Cardiac septum (tissue), 1 donor: Measurements from ENCODE around the gene ZCCHC10. TPM values are rescaled to one million over a fixed set of nuclear protein-coding genes. Genes with fewer than 3 reads are reported as not detected.

Source experiments
- DNase-seq: peaks from one replicate; pipeline ENCODE4 v3.0.0-alpha.2; 2020; ENCODE audit warnings: low spot score
- intact Hi-C: fragments of 100-400 bp; cut with DNase I; formaldehyde crosslinking; loops from one replicate; pipeline ENCODE4 v1.14.0; 2022
- long read RNA-seq: library from polyadenylated mRNA; unstranded; transcript quantifications from one replicate; pipeline ENCODE4 v2.0.0, GENCODE V29; 2021
- total RNA-seq: library from RNA; stranded (reverse); fragmentation: NEBNext Ultra II Directional; extraction: Animal tissue kit (Norgen Biotek cat#: 25700); gene quantifications from one replicate; pipeline ENCODE4 v1.2.1, GENCODE V29; 2021
- donor health status: DM: no; HTN: no; CAD: no.

ZCCHC10 gene
- 19.9 TPM for total RNA-seq
- long read RNA-seq, transcript ZCCHC10-201 (4 exons, 2,178 nt): major isoform, 12 of 30 reads
- long read RNA-seq, transcript ZCCHC10-207 (5 exons, 1,070 nt): minor isoform, 9 of 30 reads
- long read RNA-seq, partial matches to known transcripts: 3 of 30 reads
- long read RNA-seq, other reads (novel, unspliced or antisense): 2 of 30 reads

DNA sequence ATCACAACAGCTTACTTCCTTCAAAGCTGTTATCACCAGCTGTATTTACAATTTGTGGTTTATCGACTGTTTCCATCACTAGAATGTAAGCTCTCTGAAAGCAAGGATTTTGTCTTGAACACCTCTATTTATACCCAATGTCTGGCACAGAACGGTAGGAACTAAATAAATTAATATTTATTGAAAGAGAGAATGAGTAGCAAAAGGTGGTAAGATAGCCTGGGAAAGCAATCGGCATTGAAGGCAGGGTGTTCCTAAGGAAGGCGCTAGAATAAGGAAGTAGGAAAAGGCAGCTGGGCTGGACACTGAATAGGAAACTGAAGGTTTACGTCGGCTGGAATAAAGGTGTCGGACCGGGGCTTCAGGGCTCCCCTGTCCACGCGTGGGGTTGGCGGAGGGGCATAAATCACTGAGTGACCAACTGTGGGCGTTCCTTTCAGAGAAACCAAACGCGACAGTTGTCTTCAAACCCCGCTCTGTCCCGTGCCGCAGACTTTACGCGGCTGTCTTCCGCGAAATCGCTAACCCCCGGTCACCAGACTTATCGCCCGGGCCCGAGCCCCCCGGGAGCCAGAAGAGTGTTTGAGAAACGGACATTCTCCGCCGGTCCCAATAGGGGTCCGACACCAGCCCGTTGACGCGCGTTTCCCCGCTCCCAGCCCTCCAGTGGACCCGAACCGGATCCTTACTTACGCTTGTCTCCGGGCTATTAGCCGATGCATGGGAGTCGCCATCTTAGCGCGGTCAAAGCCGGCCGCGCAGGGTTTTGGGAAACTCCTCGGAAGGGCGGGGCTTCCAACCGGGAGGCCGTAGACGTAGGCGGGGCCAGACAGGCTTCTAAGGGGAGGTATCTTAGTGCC is at the start of gene ZCCHC10:
Gene ZCCHC10, minus strand, starts transcription at position 746 of the 860 bp plus-strand sequence. Its CDS starts 12 bp downstream, at position 734.
- intact Hi-C loops: loop anchor here (1.0 kb wide), 2 partner anchors 25 to 63 kb away; partner anchors contain the start of gene AFF4

DNA sequence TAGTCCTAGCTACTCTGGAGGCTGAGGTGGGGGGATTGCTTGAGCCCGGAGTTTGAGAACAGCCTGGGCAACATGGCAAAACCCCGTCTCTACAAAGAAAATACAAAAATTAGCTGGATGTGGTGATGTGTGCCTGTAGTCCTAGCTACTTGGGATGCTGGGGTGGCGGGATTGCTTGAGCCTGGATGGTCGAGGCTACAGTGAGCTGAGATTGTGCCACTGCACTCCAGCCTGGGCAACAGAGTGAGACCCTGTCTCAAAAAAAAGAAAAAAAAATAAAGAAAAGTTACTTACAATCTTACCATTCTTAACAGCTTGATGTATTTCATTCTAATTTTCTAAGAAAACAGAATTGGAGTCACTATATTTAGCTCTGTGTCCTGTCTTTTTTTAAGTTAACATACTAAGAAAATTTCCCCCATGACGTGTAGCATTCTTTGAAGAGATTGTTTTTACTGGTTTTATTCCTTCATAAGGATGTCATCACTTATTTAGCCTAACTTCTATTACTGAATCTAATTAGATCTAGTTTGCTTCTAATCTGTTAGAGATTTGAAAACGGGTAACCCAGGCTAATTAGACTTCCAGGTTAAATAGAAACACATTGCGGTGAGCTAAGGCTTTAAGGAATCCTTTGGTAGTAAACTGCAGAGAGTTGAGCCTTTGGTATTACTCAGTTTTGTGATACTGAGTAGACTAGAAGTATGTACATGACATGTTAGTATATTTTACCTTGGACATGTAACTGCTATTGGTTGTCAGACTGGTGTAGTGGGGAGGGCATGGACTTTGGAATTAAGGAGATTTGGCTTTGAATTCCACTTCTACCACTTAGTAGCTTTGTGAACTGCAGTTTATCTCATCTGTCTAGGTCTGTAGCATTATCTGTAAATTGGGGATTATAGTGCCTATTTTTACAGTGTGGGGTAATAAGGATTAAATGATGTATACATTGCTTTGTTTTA is 49.5 kb upstream of the ZCCHC10 start:
- no peak for DNase-seq
- intact Hi-C loops: no loop called here

More for the DNA sequence above, at the start of gene ZCCHC10:
- DNase-seq: peak; percentile 97

DNA sequence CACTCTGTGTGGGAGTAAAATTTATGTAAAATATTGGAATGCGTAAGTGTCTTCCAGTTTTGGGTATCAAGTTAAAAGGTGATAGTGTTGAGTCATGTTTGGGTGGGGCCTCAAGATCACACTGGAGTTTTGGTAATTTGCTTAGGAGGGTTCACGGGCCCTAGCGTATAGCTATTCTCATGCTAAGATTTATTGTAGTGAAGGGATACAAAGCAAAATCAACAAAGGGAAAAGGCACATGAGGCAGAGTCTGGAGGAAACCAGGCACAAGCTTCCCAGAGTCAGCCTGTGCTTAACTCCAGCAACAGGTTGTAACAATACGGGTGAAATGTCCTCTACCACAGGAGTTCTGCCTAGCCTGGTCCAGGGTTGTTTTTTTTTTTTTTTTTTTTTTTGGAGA is 45.7 kb upstream of the ZCCHC10 start:
- intact Hi-C loops: no loop called here
- DNase-seq: no peak

- no peak for DNase-seq
- intact Hi-C loops: no loop called here
These were observed 39.7 kb upstream of the ZCCHC10 start for GRCh38 chr5:133066045-133066444.

GRCh38 chr5:133065471-133065870 is 39.1 kb upstream of the ZCCHC10 start:
- no peak for DNase-seq
- intact Hi-C loops: no loop called here

GRCh38 chr5:133063965-133064364 is 37.6 kb upstream of the ZCCHC10 start:
- DNase-seq: no peak
- intact Hi-C loops: no loop called here

GRCh38 chr5:133062276-133062675 is 35.9 kb upstream of the ZCCHC10 start:
- no peak for DNase-seq
- intact Hi-C loops: no loop called here

DNA sequence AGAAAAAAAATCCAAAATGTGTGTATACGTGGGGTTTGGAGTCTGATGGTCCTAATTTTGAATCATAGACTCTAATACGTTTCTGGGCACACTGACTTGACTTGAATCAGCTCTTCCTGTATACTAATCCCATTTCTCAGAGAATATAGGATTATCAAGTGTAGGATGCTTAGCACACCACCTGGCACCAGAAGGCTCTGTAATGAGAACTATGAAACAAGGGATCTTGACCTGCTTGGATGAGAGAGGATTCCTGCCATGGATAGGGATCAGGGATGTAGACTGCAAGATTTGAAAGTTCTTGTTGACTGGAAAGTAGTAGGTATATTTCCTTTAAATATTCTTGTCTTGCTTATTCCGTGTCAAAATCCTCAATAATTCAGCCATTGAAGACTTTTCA is 33.3 kb upstream of the ZCCHC10 start:
- intact Hi-C loops: no loop called here
- no peak for DNase-seq

- intact Hi-C loops: no loop called here
- no peak for DNase-seq
These were observed 30.5 kb upstream of the ZCCHC10 start for GRCh38 chr5:133056891-133057290.

- DNase-seq: no peak
- intact Hi-C loops: loop anchor here (5.0 kb wide), 1 partner anchor 188 kb away; the partner anchor contains the start of genes GDF9 and UQCRQ
These were observed 28.5 kb upstream of the ZCCHC10 start for GRCh38 chr5:133054697-133055471.

GRCh38 chr5:133053448-133053847 is 27.1 kb upstream of the ZCCHC10 start:
- no peak for DNase-seq
- intact Hi-C loops: loop anchor here (5.0 kb wide), 1 partner anchor 186 kb away; the partner anchor contains the start of genes GDF9 and UQCRQ

DNA sequence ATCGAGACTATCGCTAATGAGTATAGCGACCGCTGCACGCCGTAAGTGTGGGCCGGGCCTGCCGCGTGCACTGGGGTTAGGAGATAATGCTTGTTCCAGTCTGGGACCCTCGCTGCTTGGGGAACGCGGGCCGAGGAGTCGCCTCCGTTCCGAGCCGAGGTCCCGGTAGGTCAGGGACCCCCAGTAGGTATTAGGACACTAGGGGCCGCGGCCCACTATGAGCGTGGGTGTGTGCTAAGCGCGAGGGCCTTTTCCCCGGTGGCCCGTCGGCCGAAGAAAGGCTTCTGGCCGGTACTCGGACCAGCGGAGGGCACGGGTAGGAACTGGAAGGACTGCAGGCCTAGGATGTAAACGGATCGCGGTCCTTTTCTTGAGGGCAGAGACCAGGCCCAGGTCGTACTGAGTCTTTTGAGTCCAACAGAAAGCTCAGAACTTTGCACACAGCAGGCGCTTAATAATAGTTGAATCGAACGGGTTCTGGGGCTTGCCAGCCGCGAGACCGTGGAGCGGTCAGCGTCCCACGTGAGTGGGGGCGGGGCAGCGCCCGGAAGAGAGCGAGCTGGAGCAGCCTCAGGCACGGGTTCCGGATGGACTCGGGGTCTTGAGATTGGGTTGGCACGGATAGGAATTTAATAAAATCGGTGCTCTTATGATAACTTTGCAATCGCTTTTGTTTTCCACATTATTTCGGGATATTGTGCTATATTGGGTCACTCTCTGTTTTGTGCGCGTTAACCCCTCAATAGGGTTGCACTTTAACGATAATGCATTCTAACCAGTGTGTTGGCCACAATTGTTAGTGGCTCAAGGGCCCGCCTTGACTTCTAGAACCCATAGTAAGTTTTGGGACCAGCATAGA is 26.2 kb upstream of the ZCCHC10 start:
- DNase-seq: peak; percentile 81
- intact Hi-C loops: loop anchor here (5.0 kb wide), 1 partner anchor 185 kb away; the partner anchor contains the start of genes GDF9 and UQCRQ

GRCh38 chr5:133051542-133052316 is 25.4 kb upstream of the ZCCHC10 start, which contains the start of gene HSPA4:
HSPA4 (plus strand) TSS chr5:133052013; CDS start chr5:133052251, 238 bp downstream.
- peak; percentile 99 for DNase-seq
- intact Hi-C loops: loop anchor here (1.0 to 5.0 kb wide), 3 partner anchors 25 to 184 kb away; partner anchors contain the start of genes AFF4, GDF9, UQCRQ and ZCCHC10

GRCh38 chr5:133051061-133051541 is 24.8 kb upstream of the ZCCHC10 start:
- no peak for DNase-seq
- intact Hi-C loops: loop anchor here (1.0 to 5.0 kb wide), 3 partner anchors 25 to 184 kb away; partner anchors contain the start of genes AFF4, GDF9, UQCRQ and ZCCHC10

- DNase-seq: no peak
- intact Hi-C loops: loop anchor here (5.0 kb wide), 1 partner anchor 183 kb away; the partner anchor contains the start of genes GDF9 and UQCRQ
These were observed 24.2 kb upstream of the ZCCHC10 start for GRCh38 chr5:133050521-133050920.

DNA sequence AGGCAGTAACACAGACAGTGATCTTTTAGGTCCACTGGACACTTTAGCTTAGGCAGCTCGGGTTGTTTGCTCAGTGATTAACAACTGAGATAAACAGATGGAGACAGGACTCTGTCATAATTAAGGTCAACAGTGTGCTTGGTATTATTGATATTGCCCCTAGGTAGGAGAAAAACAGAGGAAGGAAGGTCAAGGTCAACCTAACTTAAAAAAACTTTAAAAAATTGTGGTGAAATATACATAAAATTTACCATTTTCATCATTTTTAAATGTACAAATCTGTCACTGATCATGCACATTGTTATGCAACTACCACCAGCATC is 23.3 kb upstream of the ZCCHC10 start:
- intact Hi-C loops: loop anchor here (5.0 kb wide), 1 partner anchor 182 kb away; the partner anchor contains the start of genes GDF9 and UQCRQ
- DNase-seq: no peak
